OCI-LY1 (cell line): ENCODE data around the gene IVNS1ABP.

ENCODE experiments used
- H2AFZ ChIP-seq: fragments of 200-600 bp; sonication (generic), shearing (Covaris generic); 2 replicates; pipeline ENCODE4 v1.6.0; 2014; ENCODE audit warnings: antibody characterized with exemption, mild to moderate bottlenecking, low read length
- H3F3A ChIP-seq: fragments of 200-600 bp; sonication (generic), shearing (Covaris generic); 2 replicates; pipeline ENCODE4 v1.6.0; 2014; ENCODE audit warnings: mild to moderate bottlenecking, antibody characterized with exemption, low read length, moderate library complexity; ENCODE audit not compliant: insufficient read depth
- H3K27ac ChIP-seq: fragments of 200-600 bp; sonication (generic); 2 replicates; pipeline ENCODE4 v1.5.1; 2014; ENCODE audit warnings: low read length, mixed run types, mild to moderate bottlenecking, low read depth; ENCODE audit not compliant: poor library complexity, severe bottlenecking
- H3K27me3 ChIP-seq: fragments of 200-600 bp; sonication (generic); 2 replicates; pipeline ENCODE4 v1.6.0; 2014; ENCODE audit warnings: antibody characterized with exemption, mild to moderate bottlenecking, low read length, moderate library complexity; ENCODE audit not compliant: insufficient read depth
- H3K36me3 ChIP-seq: fragments of 200-600 bp; sonication (generic); 2 replicates; pipeline ENCODE4 v1.6.1; 2014; ENCODE audit warnings: mild to moderate bottlenecking, antibody characterized with exemption, low read length, moderate library complexity, mixed read lengths; ENCODE audit not compliant: insufficient read depth
- H3K4me1 ChIP-seq: fragments of 200-600 bp; sonication (generic); 2 replicates; pipeline ENCODE4 v1.5.1; 2014; ENCODE audit warnings: mild to moderate bottlenecking, low read length, moderate library complexity; ENCODE audit not compliant: insufficient read depth, severe bottlenecking
- H3K4me2 ChIP-seq: fragments of 200-600 bp; sonication (generic), shearing (Covaris generic); 2 replicates; pipeline ENCODE4 v1.6.1; 2014; ENCODE audit warnings: low read length
- H3K4me3 ChIP-seq: fragments of 200-600 bp; sonication (generic); 2 replicates; pipeline ENCODE4 v1.5.1; 2014; ENCODE audit warnings: low read length, low read depth, mild to moderate bottlenecking, mixed read lengths; ENCODE audit not compliant: poor library complexity, severe bottlenecking
- H3K79me2 ChIP-seq: fragments of 200-600 bp; shearing (Covaris generic); 2 replicates; pipeline ENCODE4 v1.6.1; 2016; ENCODE audit warnings: mixed run types, low read length, mixed read lengths; ENCODE audit not compliant: insufficient read depth
- H3K9ac ChIP-seq: fragments of 200-600 bp; sonication (generic), shearing (Covaris generic); 2 replicates; pipeline ENCODE4 v1.6.1; 2014; ENCODE audit warnings: mild to moderate bottlenecking, low read length, mixed read lengths
- H3K9me2 ChIP-seq: fragments of 200-600 bp; sonication (generic), shearing (Covaris generic); 2 replicates; pipeline ENCODE4 v1.6.1; 2014; ENCODE audit warnings: low read depth, mild to moderate bottlenecking, low read length, mixed read lengths
- H3K9me3 ChIP-seq: fragments of 200-600 bp; shearing (Covaris generic); 2 replicates; pipeline ENCODE4 v1.6.1; 2014; ENCODE audit warnings: low read length, mixed read lengths
- H4K20me1 ChIP-seq: fragments of 200-600 bp; sonication (generic), shearing (Covaris generic); 2 replicates; pipeline ENCODE4 v1.6.0; 2016; ENCODE audit warnings: mild to moderate bottlenecking, low read length; ENCODE audit not compliant: insufficient read depth
- EZH2 ChIP-seq: fragments of 200-600 bp; sonication (generic), shearing (Covaris generic); IDR thresholded peaks from 2 replicates; pipeline ENCODE4 v1.8.0; 2017; ENCODE audit warnings: borderline replicate concordance, mixed run types, mild to moderate bottlenecking, antibody characterized with exemption, low read length, moderate library complexity, mixed read lengths
- TF ChIP-seq, protein P1 (sequence below): fragments of 200-600 bp; sonication (generic), shearing (Covaris generic); IDR thresholded peaks from 2 replicates; pipeline ENCODE4 v1.5.1; 2017; ENCODE audit warnings: mild to moderate bottlenecking, antibody characterized with exemption, low read length, moderate library complexity, mixed read lengths

IVNS1ABP gene

DNA sequence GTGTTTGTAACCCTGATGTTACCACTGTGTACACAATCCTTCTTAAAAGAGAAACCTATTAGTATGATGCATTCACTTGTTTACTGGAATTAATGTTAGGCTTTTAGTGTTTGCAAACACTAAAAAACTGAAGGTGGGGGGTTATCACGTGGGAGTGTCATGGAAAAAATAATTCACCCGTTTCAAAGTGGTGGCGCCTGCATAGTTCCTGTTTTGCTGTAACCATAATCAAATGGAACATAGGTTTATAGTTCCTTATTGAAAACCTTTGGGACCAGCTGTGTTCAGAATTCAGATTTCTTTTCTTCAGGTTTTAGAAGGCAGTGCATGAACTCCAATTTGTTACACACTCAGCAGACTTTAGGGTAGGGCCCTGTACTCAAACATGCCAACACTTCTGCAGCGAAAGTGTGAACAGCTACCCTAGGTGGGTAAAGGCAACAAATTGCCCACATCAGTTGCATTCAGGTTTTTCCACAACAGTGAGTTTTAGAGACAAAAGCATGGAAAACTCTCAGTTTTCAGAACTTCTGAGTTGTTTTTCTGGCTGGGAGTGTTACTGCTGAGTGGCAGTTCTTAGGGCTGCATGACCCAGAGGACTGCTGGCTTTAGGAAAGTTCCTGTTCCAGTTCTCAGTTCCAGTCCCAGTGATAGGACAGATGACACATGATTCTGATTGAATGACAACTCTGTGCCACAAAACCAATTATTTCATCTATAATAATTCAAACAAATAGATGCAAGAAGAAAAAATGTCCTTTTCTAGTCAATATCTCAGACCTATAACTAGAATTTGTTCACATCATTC lies 29.1 kb upstream of the IVNS1ABP start:
- H3K4me1 ChIP-seq = peaks cover 18% of the 10 kb centered on the region
- H3K36me3 ChIP-seq = no peaks in the 10 kb centered on the region
- no peaks in the 10 kb centered on the region for H3K79me2 ChIP-seq
- H4K20me1 ChIP-seq = no peaks in the 10 kb centered on the region
- H2AFZ ChIP-seq = no peak overlapping the region
- no peaks in the 10 kb centered on the region for H3K27me3 ChIP-seq
- H3F3A ChIP-seq = no peaks in the 10 kb centered on the region
- no peak overlapping the region for H3K9ac ChIP-seq
- H3K27ac ChIP-seq = peak overlapping the region; percentile 55
- H3K9me3 ChIP-seq = no peaks in the 10 kb centered on the region
- no peak for TF ChIP-seq EZH2
- TF ChIP-seq, protein P1, sequence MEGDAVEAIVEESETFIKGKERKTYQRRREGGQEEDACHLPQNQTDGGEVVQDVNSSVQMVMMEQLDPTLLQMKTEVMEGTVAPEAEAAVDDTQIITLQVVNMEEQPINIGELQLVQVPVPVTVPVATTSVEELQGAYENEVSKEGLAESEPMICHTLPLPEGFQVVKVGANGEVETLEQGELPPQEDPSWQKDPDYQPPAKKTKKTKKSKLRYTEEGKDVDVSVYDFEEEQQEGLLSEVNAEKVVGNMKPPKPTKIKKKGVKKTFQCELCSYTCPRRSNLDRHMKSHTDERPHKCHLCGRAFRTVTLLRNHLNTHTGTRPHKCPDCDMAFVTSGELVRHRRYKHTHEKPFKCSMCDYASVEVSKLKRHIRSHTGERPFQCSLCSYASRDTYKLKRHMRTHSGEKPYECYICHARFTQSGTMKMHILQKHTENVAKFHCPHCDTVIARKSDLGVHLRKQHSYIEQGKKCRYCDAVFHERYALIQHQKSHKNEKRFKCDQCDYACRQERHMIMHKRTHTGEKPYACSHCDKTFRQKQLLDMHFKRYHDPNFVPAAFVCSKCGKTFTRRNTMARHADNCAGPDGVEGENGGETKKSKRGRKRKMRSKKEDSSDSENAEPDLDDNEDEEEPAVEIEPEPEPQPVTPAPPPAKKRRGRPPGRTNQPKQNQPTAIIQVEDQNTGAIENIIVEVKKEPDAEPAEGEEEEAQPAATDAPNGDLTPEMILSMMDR = no peak
- no peaks in the 10 kb centered on the region for H3K9me2 ChIP-seq
- no peak overlapping the region for H3K4me3 ChIP-seq
- H3K4me2 ChIP-seq = no peak overlapping the region

DNA sequence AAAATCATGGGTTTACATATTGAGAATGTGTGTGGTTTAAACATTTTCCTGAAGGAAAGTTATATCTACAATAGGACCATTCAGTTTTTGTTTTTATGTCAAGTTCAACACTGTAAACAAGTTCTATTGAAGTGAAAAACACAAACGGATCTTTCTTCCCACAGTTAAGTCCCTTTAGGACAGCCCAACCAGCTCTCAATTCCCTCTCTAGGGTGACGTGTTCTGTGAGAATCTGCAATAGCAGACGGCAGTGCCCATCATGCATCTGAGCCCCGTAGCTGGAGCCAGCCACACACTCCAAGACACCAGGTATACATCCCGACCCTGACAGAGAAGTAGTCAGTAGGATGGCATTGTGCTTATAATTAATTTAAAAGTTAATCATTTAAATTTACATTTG lies 26.3 kb upstream of the IVNS1ABP start:
- Histone ChIP-seq H3K9me2 (no peaks in the 10 kb centered on the region), H3K36me3 (no peaks in the 10 kb centered on the region), H3F3A (no peaks in the 10 kb centered on the region), H3K79me2 (no peaks in the 10 kb centered on the region), H3K4me2 (no peak overlapping the region), H3K9me3 (no peaks in the 10 kb centered on the region), H3K9ac (no peak overlapping the region), H2AFZ (no peak overlapping the region), H3K27me3 (no peaks in the 10 kb centered on the region), H3K4me1 (peaks cover 32% of the 10 kb centered on the region), H3K4me3 (no peak overlapping the region), H4K20me1 (no peaks in the 10 kb centered on the region), H3K27ac (no peak overlapping the region)
- TF ChIP-seq, protein P1 = no peak
- no peak for TF ChIP-seq EZH2

DNA sequence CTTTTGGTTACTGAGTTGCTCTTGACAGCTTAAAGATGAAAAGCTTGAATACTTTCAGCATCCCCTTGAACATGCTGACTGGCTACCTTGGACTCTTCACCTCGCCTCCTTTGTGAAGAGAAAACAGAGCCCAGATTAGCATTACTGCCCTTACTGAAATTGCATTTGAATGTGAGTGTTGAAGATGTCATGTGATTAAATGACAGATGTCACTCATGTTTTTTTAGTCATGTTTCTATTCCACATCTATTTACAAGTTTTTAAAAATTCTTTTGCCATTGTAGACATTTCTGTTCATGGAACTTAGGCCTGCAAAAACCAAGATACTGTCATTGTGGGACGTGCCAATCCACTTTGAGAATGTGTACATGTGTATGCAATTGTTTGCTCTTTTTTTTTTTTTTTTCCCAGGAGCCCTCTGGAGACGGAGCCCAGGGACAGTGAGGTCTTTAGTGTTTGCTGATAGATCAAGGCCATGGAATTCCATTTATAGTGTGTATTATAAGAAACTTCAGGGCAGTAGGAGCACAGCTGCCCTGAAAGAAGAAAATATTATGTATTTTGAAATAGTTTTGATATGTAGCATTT lies 25.7 kb upstream of the IVNS1ABP start:
- no peak overlapping the region for H2AFZ ChIP-seq
- H3K9ac ChIP-seq = no peak overlapping the region
- no peaks in the 10 kb centered on the region for H3K9me2 ChIP-seq
- H3F3A ChIP-seq = no peaks in the 10 kb centered on the region
- no peaks in the 10 kb centered on the region for H4K20me1 ChIP-seq
- H3K79me2 ChIP-seq = no peaks in the 10 kb centered on the region
- TF ChIP-seq, protein P1 = no peak
- no peak for TF ChIP-seq EZH2
- H3K27ac ChIP-seq = no peak overlapping the region
- H3K9me3 ChIP-seq = no peaks in the 10 kb centered on the region
- peaks cover 32% of the 10 kb centered on the region for H3K4me1 ChIP-seq
- H3K4me3 ChIP-seq = no peak overlapping the region
- H3K36me3 ChIP-seq = no peaks in the 10 kb centered on the region
- no peaks in the 10 kb centered on the region for H3K27me3 ChIP-seq
- no peak overlapping the region for H3K4me2 ChIP-seq
